Activated gamma-delta T cell treated with Interleukin-2 at 50 U/mL for 16 hours (primary cell): ENCODE measurements around the gene HPX.

Experiments
- DNase-seq: peaks from one replicate; pipeline ENCODE4 v3.0.0-alpha.2; 2020

The HPX gene

GRCh38 chr11:6440906-6441358 lies at the start of gene HPX:
TSS of gene HPX (minus strand) at chr11:6440987. CDS start at chr11:6440963, 24 bp downstream.
- no peak for DNase-seq

- DNase-seq = no peak
Measured at GRCh38 chr11:6489306-6489705, 48.5 kb upstream of the HPX start.

GRCh38 chr11:6488821-6489220 lies 48.0 kb upstream of the HPX start:
- DNase-seq = no peak

- no peak for DNase-seq
Measured at GRCh38 chr11:6488342-6488741, 47.6 kb upstream of the HPX start.

GRCh38 chr11:6486938-6487337 lies 46.2 kb upstream of the HPX start:
- DNase-seq = no peak

GRCh38 chr11:6486256-6486655 lies 45.5 kb upstream of the HPX start:
- no peak for DNase-seq

- DNase-seq = no peak
Measured at GRCh38 chr11:6485661-6486060, 44.9 kb upstream of the HPX start.

GRCh38 chr11:6483015-6483414 lies 42.2 kb upstream of the HPX start:
- no peak for DNase-seq

- DNase-seq = no peak
Measured at GRCh38 chr11:6482441-6482840, 41.7 kb upstream of the HPX start.

GRCh38 chr11:6481924-6482275 lies 41.1 kb upstream of the HPX start:
- DNase-seq = no peak

GRCh38 chr11:6481012-6481923 lies 40.5 kb upstream of the HPX start, which contains the start of the genes ARFIP2 and TIMM10B:
TSS of gene ARFIP2 (minus strand) at chr11:6481331. CDS start at chr11:6480421, 910 bp downstream.
TSS of gene TIMM10B (plus strand) at chr11:6481501. CDS start at chr11:6481517, 16 bp downstream.
- DNase-seq = peak; percentile 96

GRCh38 chr11:6480299-6480914 lies 39.6 kb upstream of the HPX start:
- no peak for DNase-seq

- no peak for DNase-seq
Measured at GRCh38 chr11:6476571-6476970, 35.8 kb upstream of the HPX start.

GRCh38 chr11:6475936-6476335 lies 35.1 kb upstream of the HPX start:
- DNase-seq = no peak

GRCh38 chr11:6474806-6475500 lies 34.2 kb upstream of the HPX start:
- no peak for DNase-seq

GRCh38 chr11:6474413-6474792 lies 33.6 kb upstream of the HPX start:
- DNase-seq = no peak

- DNase-seq = peak; percentile 72
Measured at GRCh38 chr11:6473451-6474412, 32.9 kb upstream of the HPX start, which contains the start of gene TRIM3. TSS of gene TRIM3 (minus strand) at chr11:6473941. CDS start at chr11:6465695, 8,246 bp downstream.

- DNase-seq = no peak
Measured at GRCh38 chr11:6472934-6473333, 32.1 kb upstream of the HPX start.

- DNase-seq = no peak
Measured at GRCh38 chr11:6469599-6469998, 28.8 kb upstream of the HPX start.

- DNase-seq = no peak
Measured at GRCh38 chr11:6468712-6469495, 28.1 kb upstream of the HPX start.

GRCh38 chr11:6459099-6459450 lies 18.3 kb upstream of the HPX start:
- DNase-seq = no peak
